ENCODE results near the gene IRX3. TPM values are rescaled to one million over a fixed set of nuclear protein-coding genes. Genes with fewer than 3 reads are reported as not detected.

Gene IRX3
- polyA plus RNA-seq, 5 donors: 53.1 to 84.6 (median 63.1) TPM

- DNase-seq: no peak
Measured at GRCh38 chr16:54296543-54296942, 10.0 kb upstream of the IRX3 start.

- DNase-seq: no peak
Measured at GRCh38 chr16:54291656-54292487, 5.3 kb upstream of the IRX3 start.

DNA sequence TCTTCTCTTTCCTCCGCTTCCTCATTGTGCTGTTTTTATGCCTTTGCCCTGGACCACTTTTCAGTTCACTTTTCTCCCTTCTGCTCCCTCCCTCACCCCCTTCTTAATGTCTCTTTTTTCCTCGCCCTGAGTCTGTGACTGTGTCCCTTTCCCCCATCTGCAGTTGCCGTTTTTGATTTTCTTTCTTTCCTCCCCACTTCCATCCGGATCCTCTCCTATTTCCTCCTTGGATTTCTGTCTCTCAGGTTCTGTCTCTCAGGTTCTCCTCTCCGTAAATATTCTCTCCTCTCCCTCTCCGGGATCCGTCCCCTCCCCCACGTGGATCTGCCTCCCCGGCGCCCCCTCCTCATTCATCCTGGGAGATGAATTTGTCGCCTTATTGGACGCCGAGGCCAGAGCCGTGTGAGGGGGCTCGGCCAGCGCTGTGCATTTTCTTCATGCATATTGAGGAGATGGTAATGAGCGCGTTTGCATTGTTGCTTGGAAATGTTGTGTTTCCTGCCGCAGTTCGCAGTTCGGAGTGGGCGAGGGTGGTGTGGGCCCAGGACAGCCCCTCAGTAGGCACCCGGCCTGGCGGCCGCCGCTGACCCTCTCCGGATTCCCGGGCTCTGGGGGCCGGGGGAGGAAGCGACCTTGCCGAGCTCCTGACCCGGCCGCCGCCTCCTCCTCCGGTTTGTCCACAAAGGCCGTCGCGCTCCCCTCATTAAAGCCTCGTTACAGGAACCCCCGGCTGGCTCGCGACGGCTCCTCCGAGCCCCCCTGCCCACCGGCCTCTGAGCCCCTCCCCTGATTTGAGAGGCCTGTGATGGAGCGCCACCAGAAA, 4.5 kb upstream of the IRX3 start:
- DNase-seq: no peak

- DNase-seq: no peak
Measured at GRCh38 chr16:54289945-54290832, 3.6 kb upstream of the IRX3 start.

- DNase-seq: no peak
Measured at GRCh38 chr16:54289242-54289944, 2.8 kb upstream of the IRX3 start.

GRCh38 chr16:54288835-54289241, 2.3 kb upstream of the IRX3 start:
- DNase-seq: no peak

DNA sequence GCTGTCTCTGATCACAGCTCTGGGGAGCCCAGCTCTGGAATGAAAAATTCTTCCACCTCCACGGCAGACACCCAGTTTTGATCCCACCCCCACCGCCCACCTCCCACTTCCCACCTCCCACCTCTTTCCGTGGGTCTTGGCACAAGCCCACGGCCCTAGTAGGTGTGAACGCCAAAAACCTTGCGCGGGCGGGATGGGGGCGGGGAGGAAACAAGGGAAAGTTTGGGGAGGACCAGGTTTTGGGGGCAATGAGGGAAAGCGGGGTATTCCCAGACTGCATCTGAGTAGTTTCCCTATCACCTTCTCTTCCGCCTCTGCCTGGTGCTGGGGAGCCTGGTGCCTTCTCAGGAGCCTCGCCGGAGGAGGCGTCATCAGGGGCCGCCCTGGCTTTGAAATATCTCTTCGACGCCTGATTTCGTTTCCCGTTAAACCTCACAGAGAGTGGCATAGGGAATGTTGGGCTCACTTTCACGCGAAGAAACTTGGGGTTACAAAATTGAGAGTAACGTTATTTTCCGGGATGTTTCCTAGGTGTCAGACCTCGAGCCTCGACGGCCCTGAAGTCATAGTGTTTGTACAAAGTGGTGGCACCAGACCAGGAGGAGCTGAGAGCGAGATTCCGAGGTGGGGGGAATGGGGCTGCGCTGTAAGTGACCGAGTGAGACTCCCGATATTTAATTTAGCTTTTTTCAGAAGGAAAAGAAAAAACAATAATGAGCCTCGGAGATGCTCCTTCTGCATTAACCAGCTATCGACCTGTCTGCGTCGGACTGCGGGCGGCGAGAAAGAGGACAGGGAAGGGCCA, 1.6 kb upstream of the IRX3 start:
- no peak for DNase-seq

GRCh38 chr16:54287131-54288029, 793 bp upstream of the IRX3 start:
- DNase-seq: no peak

- no peak for DNase-seq
Measured at GRCh38 chr16:54286090-54286365, 559 bp downstream of the IRX3 start.

DNA sequence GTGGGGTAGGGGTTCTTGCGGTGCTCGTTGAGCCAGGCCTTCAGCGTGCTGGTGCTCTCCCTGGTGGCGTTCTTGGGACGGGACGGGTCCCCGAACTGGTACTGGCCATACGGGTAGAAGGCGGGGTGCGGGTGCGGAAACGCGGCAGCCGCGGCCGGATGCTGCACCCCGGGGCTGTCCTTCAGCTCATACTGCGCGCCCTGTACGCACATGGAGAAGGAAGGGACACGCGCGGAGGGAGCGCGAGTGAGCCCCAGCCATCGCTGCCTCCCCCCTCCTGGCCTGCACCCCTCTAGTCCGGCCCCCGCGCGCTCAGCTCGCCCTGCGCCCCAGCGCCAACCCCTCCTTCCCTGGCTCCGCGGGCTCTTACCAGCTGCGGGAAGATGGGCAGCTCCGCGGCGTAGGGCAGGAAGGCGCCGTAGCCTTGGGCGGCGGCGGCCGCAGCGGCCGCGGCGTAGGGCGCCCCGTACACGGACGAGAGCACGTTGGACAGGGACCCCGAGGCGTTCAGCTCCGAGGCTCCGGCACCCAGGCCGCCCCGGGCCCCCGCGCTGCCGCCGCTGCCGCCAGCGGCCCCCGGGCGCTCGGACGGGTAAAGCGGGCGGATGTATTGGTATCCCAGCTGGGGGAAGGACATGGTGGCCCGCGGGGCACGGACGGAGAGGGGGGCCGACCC, 1.0 kb downstream of the IRX3 start:
- no peak for DNase-seq

- DNase-seq: no peak
Measured at GRCh38 chr16:54284931-54285413, 1.6 kb downstream of the IRX3 start.

DNA sequence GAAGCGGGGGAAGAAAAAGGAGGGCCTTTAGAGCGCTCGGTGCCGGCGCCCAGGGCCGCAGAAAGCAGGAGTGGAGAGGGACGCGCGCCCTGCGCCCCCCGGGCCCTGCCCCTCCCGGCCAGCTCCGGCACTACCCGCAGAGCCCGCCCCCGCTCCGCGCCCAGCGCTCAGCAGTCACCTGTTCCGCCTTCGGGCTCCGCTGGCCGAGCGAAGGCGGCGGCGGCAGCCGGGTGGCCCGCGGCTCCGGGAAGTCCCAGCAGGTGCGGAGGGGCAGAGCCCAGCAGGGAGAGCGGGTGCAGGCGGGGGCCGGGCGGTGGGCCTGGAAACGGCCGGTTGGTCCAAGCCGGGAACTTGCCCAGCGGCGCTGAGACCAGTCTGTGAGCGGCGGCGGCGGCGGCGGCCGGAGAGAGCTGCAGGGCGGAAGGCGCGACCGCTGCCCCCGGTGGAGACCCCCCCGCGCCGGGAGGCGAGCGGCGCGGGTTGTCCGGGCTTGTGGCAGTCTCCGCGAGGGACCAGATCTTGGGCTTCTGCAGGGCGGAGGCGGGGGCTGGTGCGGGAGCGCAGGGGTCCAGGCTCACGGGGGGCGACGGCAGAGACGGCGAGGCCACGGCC, 2.2 kb downstream of the IRX3 start:
- DNase-seq: no peak

DNA sequence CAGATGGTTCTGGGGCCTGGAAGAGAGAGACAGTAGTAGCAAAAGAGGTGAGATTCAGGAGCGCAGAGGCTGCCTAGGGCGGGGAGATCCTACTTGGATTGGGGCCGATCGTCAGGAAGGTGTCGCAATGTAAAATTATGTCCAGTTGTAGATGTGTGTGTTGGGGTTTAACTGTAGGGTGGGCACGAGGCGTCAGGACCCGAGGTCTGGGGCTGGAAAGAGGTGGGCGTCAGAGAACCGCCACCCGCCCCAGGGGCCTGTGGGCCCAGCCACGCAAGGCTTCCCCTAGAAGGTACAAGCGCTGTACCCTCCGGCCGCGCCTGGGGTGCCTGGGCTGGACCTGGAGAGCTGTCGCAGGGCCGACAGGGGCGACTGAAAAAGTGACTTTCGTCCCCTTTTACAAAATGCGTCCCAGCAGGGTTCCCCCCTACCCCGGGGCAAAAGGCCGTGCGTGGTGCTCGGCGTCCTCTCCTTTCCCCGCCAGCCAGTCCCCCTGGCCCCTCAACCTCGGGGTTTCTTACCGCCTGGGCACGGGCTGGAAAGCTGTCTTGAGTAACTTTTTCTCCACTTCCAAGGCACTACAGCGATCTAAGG, 2.8 kb downstream of the IRX3 start:
- DNase-seq: no peak

DNA sequence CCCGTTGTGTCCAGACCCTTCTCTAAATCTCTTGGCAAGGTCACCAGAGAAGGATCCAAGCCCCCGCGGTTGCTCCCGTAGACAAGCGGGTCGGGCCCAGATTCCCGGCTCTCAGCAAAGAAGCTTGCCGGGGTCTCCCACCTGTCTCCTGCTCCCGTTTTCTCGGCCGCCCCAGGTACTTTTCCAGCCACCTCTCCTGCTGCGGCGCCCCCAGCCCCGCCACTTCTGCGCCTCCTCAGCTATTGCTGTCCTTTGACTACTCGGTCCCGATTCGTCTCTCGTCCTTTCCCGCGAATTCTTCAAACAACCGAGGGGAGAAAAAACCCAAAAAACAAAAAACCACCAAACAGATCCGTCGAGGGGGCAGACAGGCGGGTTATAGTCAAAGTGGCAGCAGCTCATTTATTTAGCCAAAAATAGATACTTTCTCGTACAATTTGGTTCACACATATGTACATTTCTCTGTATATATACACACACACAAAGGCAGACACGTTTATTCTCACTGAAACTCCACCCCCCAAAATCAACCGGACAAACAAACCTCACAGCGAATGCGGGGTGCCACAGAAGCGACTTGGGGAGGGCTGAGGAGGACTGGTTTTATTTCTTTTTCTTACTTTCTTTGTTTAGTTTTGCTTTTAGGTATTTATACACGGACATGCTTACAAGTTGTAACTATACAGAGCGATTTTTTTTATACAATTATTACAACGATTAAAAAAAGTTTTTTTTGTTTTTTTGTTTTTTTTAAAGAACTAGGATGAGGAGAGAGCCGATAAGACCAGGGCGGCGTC, 3.5 kb downstream of the IRX3 start:
- no peak for DNase-seq

DNA sequence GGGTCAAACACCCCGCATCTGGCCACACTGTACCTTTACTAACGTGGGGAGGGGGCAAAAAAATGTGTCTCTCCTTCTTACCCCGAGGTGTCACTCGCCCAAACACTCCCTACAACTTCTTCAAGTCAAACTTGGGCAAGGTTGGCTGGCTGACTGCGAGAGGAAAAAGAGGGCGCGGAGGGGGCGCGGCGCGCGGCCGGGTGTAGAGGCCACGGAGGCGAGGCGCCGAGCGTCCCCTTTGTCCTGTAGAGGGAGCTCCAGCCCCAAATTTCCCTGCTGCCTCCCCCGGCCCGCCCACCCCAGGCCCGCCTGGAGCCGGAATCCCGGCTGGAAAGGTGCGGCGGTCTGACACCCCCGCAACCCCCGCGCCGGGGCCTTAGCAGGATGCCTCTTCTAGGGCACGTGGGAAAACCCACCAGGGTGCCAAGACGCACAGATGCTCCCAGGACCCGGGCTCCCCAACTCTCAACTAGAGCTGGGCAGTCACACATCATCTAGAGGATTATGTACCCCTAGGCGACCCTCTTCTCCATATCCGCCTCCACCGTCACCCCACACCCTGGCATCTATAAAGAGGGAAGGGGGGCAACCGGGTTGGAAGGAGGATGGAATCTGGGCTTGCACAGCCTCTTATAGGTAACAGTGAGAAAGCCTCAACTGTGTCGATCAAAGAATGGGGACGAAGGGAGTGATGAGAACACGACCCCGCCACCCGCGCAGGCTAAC, 4.2 kb downstream of the IRX3 start:
- peak in 1 of 2 donors; percentile 68 for DNase-seq

DNA sequence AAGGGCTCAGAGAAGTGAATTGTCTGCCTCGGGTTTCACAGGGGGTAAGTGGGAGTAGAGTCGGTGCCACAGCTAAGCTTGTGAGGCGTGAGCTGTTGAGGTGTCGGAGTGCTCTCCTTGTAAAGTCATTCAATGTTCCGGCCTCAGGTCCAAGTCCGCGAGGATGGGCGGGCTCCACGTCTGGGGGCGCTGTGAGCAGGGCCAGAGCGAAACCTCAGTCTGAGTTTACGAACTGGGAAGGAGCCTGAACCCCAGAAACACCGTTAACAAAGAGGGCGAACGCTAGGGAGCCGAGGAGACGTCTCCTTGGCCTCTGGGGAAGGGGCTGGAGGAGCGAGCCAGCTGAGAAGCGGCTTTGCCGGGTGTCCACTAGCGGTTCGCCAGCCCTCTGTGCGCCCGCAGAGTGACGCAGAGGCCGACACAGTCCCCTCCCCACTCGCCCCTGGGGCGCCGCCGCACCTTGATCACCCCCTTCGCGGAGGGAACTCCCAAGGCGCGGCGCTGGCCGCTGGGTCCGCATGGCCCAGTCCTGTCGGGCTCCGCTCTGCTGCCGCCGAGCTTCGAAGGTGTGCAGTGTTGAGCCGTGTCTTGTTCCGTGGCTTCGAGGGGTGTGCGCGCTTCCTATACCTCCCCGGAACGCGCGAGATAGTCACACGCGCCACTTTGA, 4.9 kb downstream of the IRX3 start:
- DNase-seq: no peak

All from right lung (tissue), 5 donors.